ENCODE data around the gene TMEM272.

Gene TMEM272

DNA sequence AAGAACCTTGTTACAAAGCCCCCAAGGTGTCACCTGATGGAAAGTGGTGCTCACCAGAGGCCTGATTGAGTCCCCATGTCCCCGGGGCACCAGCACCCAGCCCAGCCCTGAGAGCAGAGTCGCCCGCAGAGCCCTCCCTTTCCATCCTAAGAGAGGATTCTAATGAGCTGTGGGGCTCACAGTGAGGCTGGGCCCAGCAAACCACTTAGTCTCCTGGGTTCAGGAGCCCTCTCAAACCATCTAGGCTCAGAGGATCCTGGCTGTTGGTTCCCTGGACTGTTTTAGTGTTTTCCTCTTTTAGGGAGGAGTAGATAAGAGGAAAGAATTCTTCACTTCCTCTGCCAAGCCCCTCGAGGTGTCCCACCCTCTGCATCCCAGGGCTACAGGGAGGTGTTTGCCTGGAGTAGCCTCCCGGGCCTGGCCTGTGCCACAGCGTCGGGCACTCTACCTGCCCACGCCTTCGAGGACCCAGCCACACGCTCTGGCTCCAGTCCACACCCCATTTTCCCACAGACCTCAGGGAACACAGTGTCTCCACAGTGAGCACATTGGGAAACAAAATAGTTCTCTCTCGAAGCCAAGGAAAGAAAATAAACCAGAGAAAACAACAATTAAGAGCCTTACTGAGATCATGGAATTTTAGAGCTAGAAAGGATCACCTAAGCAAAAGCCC is 75.4 kb downstream of the TMEM272 start:
- no peak; the same call in 2 of the 3 replicates for ATAC-seq
- TF ChIP-seq ZNF565 (CRISPR knock-in tag; conservative IDR thresholded peaks at IDR 0.05; ENCODE audit: low read depth) (no peak), ZNF70 (CRISPR knock-in tag; IDR thresholded peaks at IDR 0.05) (no peak), ARNTL (CRISPR knock-in tag; IDR thresholded peaks at IDR 0.05; ENCODE audit: borderline replicate concordance, low read depth) (no peak), ISL1 (CRISPR knock-in tag; IDR thresholded peaks at IDR 0.05) (no peak), ZC3H10 (CRISPR knock-in tag; IDR thresholded peaks at IDR 0.05) (no peak), GLIS3 (CRISPR knock-in tag; IDR thresholded peaks at IDR 0.05) (no peak), CSDC2 (CRISPR knock-in tag; IDR thresholded peaks at IDR 0.05) (no peak), ZNF8 (CRISPR knock-in tag; IDR thresholded peaks at IDR 0.05) (no peak), TCF4 (CRISPR knock-in tag; IDR thresholded peaks at IDR 0.05; ENCODE audit: borderline replicate concordance) (no peak), SNAI2 (CRISPR knock-in tag; IDR thresholded peaks at IDR 0.05) (no peak), RARB (CRISPR knock-in tag; IDR thresholded peaks at IDR 0.05) (no peak), ESRRG (CRISPR knock-in tag; IDR thresholded peaks at IDR 0.05) (no peak), ZFP3 (CRISPR knock-in tag; IDR thresholded peaks at IDR 0.05) (no peak), PPARA (CRISPR knock-in tag; IDR thresholded peaks at IDR 0.05; ENCODE audit: borderline replicate concordance) (no peak)
- TF ChIP-seq, protein P1, sequence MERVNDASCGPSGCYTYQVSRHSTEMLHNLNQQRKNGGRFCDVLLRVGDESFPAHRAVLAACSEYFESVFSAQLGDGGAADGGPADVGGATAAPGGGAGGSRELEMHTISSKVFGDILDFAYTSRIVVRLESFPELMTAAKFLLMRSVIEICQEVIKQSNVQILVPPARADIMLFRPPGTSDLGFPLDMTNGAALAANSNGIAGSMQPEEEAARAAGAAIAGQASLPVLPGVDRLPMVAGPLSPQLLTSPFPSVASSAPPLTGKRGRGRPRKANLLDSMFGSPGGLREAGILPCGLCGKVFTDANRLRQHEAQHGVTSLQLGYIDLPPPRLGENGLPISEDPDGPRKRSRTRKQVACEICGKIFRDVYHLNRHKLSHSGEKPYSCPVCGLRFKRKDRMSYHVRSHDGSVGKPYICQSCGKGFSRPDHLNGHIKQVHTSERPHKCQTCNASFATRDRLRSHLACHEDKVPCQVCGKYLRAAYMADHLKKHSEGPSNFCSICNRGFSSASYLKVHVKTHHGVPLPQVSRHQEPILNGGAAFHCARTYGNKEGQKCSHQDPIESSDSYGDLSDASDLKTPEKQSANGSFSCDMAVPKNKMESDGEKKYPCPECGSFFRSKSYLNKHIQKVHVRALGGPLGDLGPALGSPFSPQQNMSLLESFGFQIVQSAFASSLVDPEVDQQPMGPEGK (CRISPR knock-in tag; IDR thresholded peaks at IDR 0.05; ENCODE audit: borderline replicate concordance), result no peak
- TF ChIP-seq, protein P2, sequence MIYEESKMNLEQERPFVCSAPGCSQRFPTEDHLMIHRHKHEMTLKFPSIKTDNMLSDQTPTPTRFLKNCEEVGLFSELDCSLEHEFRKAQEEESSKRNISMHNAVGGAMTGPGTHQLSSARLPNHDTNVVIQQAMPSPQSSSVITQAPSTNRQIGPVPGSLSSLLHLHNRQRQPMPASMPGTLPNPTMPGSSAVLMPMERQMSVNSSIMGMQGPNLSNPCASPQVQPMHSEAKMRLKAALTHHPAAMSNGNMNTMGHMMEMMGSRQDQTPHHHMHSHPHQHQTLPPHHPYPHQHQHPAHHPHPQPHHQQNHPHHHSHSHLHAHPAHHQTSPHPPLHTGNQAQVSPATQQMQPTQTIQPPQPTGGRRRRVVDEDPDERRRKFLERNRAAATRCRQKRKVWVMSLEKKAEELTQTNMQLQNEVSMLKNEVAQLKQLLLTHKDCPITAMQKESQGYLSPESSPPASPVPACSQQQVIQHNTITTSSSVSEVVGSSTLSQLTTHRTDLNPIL (CRISPR knock-in tag; IDR thresholded peaks at IDR 0.05; ENCODE audit: low read depth), result no peak
- TF ChIP-seq, protein P3, sequence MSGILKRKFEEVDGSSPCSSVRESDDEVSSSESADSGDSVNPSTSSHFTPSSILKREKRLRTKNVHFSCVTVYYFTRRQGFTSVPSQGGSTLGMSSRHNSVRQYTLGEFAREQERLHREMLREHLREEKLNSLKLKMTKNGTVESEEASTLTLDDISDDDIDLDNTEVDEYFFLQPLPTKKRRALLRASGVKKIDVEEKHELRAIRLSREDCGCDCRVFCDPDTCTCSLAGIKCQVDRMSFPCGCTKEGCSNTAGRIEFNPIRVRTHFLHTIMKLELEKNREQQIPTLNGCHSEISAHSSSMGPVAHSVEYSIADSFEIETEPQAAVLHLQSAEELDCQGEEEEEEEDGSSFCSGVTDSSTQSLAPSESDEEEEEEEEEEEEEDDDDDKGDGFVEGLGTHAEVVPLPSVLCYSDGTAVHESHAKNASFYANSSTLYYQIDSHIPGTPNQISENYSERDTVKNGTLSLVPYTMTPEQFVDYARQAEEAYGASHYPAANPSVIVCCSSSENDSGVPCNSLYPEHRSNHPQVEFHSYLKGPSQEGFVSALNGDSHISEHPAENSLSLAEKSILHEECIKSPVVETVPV (CRISPR knock-in tag; IDR thresholded peaks at IDR 0.05), result no peak
- TF ChIP-seq, protein P4, sequence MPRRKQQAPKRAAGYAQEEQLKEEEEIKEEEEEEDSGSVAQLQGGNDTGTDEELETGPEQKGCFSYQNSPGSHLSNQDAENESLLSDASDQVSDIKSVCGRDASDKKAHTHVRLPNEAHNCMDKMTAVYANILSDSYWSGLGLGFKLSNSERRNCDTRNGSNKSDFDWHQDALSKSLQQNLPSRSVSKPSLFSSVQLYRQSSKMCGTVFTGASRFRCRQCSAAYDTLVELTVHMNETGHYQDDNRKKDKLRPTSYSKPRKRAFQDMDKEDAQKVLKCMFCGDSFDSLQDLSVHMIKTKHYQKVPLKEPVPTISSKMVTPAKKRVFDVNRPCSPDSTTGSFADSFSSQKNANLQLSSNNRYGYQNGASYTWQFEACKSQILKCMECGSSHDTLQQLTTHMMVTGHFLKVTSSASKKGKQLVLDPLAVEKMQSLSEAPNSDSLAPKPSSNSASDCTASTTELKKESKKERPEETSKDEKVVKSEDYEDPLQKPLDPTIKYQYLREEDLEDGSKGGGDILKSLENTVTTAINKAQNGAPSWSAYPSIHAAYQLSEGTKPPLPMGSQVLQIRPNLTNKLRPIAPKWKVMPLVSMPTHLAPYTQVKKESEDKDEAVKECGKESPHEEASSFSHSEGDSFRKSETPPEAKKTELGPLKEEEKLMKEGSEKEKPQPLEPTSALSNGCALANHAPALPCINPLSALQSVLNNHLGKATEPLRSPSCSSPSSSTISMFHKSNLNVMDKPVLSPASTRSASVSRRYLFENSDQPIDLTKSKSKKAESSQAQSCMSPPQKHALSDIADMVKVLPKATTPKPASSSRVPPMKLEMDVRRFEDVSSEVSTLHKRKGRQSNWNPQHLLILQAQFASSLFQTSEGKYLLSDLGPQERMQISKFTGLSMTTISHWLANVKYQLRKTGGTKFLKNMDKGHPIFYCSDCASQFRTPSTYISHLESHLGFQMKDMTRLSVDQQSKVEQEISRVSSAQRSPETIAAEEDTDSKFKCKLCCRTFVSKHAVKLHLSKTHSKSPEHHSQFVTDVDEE (CRISPR knock-in tag; IDR thresholded peaks at IDR 0.05), result no peak
- TF ChIP-seq, protein P5, sequence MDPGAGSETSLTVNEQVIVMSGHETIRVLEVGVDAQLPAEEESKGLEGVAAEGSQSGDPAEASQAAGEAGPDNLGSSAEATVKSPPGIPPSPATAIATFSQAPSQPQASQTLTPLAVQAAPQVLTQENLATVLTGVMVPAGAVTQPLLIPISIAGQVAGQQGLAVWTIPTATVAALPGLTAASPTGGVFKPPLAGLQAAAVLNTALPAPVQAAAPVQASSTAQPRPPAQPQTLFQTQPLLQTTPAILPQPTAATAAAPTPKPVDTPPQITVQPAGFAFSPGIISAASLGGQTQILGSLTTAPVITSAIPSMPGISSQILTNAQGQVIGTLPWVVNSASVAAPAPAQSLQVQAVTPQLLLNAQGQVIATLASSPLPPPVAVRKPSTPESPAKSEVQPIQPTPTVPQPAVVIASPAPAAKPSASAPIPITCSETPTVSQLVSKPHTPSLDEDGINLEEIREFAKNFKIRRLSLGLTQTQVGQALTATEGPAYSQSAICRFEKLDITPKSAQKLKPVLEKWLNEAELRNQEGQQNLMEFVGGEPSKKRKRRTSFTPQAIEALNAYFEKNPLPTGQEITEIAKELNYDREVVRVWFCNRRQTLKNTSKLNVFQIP (CRISPR knock-in tag; IDR thresholded peaks at IDR 0.05; ENCODE audit: borderline replicate concordance, low read depth), result no peak

DNA sequence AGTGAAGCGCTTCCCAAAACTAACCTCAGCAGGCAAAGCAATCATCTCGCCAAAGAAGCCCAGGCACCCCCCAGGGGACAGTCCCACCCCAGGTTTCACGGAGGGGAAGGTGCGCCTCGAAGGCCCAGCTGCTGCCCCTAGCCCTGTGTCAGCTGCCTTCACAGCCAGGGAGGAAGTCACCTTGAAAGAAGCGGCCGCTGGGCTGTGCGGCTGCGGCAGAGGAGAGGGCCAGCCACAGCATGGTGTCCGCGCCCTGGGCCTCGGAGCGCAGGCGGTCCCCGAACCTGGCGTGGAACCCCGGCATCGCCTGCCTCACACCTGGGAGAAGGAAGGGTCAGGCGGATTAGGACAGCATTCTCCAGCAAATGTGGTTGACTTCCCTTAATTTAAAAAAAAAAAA is 76.0 kb downstream of the TMEM272 start:
- no peak for ATAC-seq
- TF ChIP-seq ZNF70 (CRISPR knock-in tag; IDR thresholded peaks at IDR 0.05), result no peak
- TF ChIP-seq ESRRG (CRISPR knock-in tag; IDR thresholded peaks at IDR 0.05), result no peak

- no peak for ATAC-seq
- TF ChIP-seq ZNF565 (CRISPR knock-in tag; conservative IDR thresholded peaks at IDR 0.05; ENCODE audit: low read depth), result no peak
- TF ChIP-seq ZNF70 (CRISPR knock-in tag; IDR thresholded peaks at IDR 0.05), result no peak
- no peak for TF ChIP-seq TOX (CRISPR knock-in tag; IDR thresholded peaks at IDR 0.05; ENCODE audit: borderline replicate concordance)
- TF ChIP-seq, protein P1 (CRISPR knock-in tag; IDR thresholded peaks at IDR 0.05; ENCODE audit: borderline replicate concordance), result no peak
- no peak for TF ChIP-seq ISL1 (CRISPR knock-in tag; IDR thresholded peaks at IDR 0.05)
- TF ChIP-seq, protein P4 (CRISPR knock-in tag; IDR thresholded peaks at IDR 0.05), result no peak
- TF ChIP-seq BACH2 (CRISPR knock-in tag; IDR thresholded peaks at IDR 0.05; ENCODE audit: borderline replicate concordance), result no peak
- TF ChIP-seq TCF4 (CRISPR knock-in tag; IDR thresholded peaks at IDR 0.05; ENCODE audit: borderline replicate concordance), result no peak
- TF ChIP-seq ZC3H10 (CRISPR knock-in tag; IDR thresholded peaks at IDR 0.05), result no peak
- TF ChIP-seq ZFP3 (CRISPR knock-in tag; IDR thresholded peaks at IDR 0.05), result no peak
- no peak for TF ChIP-seq CSDC2 (CRISPR knock-in tag; IDR thresholded peaks at IDR 0.05)
These were observed 76.5 kb downstream of the TMEM272 start for GRCh38 chr13:51768378-51768921.
